Germinal center (tissue), 1 donor: ENCODE results near the gene SLC37A1.
A peak's percentile ranks its signal among the peaks of the same experiment; 100 is the strongest.

Source experiments
- DNase-seq: peaks from one replicate; pipeline ENCODE4 v3.0.0; 2012; ENCODE audit warnings: mixed read lengths, low spot score

The SLC37A1 gene

GRCh38 chr21:42507418-42507817 lies 6.2 kb upstream of the SLC37A1 start:
- DNase-seq: no peak

DNA sequence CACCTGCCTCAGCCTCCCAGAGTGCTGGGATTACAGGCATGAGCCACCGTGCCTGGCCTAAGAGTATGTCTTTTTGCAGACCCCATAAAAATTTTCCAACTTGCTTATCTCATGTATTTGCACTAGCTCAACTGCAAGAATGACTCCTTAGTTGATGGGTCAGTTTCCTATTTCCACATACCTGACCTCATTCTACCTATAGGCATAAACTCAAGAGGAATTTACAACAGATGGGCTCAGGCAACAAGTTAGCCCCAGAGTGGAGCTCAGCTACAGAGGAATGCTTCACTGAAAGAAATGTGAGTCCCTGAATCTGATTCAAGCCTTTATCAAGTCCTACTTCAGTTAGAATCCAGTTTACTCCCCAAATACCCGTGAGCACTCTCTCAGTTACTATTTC lies 5.3 kb upstream of the SLC37A1 start:
- DNase-seq: no peak

- no peak for DNase-seq
Observed at GRCh38 chr21:42509244-42509643, 4.4 kb upstream of the SLC37A1 start.

DNA sequence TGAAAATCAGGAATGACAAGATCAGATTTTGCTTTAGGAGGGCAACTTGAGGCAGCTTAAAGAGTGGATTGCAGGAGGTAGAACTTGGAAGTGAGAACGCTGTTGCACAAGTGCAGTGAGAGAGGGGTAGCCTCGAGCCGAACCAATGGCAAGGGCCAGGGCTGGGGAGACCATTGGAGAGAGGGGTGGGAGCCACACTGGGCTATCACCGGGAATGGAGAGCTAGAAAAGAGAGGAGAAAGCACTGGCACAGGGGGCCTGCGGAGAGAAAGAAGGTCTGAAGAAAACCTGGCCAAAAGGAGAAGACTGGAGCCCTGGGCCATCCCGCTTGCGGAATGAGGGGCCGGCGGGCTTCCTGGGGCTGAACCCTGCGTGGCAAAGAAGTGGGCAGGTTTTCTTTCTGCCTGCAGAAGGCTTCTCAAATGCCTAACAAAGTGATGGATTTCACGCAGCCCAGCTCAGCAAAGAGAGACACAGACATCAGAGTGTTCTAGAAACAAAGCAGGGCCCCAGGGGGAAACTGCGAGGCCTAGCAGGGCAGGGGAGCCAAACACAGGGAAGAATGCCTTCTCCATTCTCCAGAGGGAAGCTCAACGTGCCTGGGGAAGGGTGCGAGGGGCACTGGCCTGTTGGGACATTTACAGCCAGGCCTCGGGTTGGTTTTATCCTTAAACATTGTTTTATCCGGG lies 1.2 kb upstream of the SLC37A1 start:
- DNase-seq: no peak

DNA sequence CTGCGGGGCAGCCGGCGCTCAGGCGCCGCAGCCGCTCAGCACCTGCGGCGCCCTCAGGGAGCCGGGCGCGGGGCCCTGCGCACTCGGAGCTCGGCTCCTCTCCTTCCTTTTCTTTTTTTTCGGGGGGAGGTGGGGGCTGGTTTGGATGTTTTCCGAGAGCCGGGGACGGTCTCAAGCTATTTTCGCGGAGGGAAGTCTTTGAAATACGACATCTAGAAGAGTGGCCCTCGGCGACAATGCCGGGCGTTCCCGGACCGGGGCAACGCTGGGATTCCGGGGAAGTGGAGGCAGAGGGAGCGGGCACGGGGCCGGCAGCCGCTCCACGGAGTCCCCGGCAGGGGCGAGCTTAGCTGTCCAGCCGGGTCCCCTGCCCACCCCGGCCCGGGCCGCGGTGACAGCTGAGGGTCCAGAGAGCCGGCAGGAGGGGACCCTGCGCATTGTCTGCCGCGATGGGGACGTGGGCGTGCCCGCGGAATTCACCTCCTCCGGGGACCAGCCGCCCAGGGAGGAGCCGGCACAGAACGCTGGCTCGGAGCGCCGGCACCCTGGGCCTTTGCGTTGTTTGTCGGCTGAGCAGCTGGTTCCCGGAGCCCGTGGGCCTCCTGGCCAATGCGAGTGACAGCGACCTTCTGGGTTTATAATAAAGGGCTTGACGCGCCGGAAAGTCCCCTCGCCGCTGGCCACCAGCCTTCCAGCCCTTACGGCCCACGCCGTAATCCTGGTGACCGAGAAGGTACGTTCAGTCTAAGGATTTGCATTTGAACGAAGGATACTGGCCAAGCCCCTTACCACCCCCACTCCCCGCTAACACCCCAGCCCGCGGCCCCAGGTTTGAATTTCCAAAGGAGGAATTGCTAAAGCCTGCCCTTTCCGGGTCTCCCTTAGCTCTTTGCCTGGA lies 582 bp downstream of the SLC37A1 start:
- peak; percentile 70 for DNase-seq

DNA sequence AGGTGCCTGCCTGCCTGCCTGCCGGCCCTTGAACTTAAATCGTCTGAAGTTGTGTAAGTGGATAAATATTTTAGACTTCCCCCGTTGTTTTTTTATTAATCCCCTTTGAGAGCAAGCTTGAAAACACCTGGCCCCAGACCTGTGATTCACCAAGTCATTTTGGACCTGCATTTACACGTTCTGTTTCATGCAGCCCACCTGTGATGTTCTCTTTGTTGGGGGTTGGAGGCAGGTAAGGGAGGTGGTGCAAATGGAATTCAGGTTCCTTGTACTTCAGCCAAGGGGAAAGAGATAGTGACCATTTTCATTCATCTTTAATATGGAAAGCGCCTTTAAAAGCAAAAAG lies 1.2 kb downstream of the SLC37A1 start:
- no peak for DNase-seq

- no peak for DNase-seq
Observed at GRCh38 chr21:42515708-42516502, 2.3 kb downstream of the SLC37A1 start.

DNA sequence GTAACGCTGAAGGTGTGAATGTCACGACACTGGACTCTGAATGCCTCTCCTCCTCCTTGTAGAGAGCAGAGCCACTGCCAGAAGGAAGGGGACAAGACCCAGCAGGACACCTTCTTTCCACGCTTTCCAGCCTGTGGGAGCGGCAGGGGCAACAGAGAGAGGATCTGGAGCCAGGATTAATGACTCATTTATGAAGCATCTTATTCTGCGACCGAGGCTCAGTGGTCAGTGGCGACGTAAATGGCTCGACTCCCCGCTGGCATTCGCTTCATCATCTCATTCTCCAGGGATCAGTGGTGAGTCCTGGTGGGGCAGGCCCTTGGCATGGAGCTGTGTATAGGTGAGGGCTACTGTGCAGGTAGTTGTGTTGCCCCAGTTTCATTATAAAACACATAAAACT lies 4.6 kb downstream of the SLC37A1 start:
- no peak for DNase-seq

- DNase-seq: no peak
Observed at GRCh38 chr21:42518626-42519025, 5.0 kb downstream of the SLC37A1 start.

DNA sequence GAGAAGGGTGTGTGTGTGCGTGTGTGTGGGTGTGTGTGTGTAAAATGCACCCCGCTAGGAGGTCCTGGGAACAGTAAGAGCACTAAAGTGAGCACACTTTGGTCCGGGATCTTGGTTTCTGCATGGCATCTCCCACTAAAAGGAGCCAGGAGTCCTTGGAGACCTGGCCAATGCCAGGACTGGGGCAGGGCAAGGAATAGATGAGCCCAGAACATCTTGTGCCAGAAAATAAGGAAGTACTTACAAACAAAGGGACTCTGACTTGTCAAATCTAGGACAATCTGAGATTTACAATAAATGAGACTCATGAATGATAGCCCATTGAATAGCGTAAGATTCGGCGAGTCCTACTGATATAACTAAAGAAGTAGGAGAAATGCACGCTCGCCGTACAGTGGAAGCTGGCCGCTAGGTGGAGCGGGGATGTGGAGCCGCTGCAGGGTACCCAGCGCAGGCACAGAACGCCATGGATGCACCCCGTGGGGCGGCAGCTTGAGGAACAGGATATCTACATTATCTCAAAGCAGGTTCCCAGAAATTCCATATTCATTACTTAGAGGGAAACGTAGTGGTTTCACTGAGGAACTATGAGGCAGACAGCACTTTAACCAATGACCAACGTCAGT lies 7.1 kb downstream of the SLC37A1 start:
- no peak for DNase-seq

DNA sequence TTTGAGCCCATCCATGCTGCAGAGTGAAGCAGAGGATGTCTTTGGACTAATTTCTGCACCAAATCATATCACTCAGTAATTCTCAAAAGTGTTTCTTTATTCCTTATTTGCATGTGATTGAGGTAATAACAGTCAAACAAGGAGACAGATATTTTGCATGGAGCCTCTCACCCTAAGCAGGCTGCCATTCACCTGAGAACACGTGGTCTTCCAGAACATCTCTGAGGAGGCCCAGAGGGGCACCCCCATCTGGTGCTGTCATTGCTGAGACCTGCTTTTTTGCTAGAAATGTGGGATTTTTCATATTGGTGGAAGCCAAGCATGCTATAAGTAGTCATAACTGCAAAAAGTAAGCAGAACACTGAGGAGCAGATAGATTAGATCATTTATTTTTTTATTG lies 7.7 kb downstream of the SLC37A1 start:
- no peak for DNase-seq

DNA sequence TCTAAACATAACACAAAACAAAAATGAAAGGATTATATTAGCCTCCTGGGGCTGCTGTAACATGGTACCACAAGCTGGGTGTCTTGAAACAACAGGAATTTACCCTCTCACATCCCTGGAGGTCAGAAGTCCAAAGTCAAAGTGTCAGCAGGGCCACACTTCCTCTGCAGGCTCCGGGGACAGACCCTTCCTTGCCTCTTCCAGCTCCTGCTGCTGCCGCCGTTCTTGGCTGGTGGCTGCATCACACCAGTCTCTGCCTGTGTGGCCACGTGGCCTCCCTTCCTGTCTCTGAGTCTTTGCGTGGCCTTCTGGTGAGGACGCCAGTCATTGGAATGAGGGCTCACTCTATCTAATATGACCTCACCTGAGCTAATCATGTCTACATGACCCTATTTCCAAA lies 8.2 kb downstream of the SLC37A1 start:
- DNase-seq: no peak

- DNase-seq: no peak
Observed at GRCh38 chr21:42522271-42522670, 8.6 kb downstream of the SLC37A1 start.

DNA sequence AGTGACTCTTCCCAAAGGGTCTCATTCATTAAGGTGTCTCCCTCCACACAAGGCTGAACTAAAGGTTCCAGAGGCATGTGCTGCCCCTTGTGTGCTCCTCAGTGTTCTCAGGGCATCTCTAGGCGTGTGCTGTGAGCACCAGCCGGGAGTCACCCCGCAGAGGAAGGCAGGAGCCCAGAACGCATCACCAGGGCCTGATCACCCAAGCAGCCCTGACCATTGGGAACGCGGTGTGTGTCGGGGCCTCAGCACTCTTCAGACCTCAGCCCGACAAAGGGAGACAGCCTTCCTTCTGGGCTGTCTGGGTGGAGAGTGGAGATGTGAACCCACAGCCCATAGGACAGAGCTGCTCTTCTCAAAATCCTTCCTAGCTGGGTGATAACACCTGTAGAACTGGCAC lies 9.1 kb downstream of the SLC37A1 start:
- no peak for DNase-seq

DNA sequence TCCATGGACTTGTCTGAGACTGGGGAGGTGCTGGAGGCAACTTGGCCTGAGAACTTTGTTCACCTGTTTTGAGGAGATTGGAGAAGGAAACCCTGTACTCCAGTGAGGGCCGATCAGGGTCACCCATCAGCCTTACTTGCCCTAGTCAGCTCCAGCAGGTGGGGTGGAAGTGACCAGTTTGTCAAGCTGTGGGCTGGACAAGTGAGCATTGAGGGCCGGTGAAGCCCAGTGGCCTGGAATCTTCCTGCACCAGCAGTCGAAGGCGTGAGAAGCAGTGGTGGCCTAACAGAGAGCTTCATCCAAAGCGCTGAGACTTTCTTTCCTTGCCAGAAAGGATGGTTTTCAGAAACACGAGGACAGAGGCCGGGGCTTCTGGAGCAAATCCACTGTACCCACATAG lies 9.6 kb downstream of the SLC37A1 start:
- DNase-seq: no peak

DNA sequence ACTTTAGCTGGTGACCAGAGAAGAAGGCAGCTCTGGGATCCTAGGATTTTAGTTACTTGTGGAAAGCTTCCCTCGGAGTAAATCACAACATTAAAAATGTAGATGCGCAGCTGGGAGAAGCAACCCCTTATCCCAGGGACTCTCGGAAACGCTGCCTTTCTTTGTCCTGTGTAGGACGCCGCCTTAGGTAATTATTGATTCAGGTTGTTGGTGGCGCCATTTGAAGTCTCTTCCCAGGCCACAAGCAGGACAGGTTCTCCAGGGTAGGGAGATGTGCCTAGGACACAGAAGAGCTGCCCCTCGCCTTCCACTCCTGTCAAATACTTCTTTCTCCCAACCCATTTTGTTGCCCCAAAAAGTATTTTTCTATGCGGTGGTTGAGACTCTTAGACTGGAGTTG lies 10.3 kb downstream of the SLC37A1 start:
- DNase-seq: no peak

DNA sequence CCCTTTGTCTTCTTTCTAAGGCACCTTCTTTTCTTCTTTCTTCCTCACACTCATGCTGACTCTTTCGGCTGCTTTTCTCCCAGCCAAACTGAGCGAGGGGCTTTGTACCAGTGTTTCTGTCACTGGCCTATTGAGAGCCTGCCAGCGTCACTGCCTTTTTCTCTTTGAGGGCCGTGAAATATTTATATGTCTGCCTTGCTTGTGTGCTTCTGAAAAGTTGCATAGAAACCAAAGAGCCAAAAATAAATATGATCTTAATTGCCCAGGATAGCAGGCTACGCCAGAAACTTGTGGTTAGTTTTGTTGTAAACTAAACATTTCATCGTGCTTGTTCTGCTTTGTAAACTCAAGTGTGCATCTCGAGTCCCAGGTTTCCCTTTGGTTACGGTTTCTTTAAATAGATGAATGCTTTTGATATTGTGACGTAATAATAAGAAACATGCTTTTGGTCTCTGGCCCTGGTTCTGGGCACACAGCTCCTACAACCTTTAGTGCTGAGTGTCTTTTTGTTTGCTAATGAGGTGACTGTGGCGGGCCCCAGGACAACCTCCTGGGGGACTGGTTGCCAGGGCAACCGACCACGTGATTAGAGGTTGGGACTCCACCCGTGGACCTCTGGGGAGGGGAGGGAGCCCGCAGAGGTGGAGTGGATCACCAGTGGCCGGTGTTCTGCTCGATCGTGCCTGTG lies 10.8 kb downstream of the SLC37A1 start:
- DNase-seq: peak; percentile 81

DNA sequence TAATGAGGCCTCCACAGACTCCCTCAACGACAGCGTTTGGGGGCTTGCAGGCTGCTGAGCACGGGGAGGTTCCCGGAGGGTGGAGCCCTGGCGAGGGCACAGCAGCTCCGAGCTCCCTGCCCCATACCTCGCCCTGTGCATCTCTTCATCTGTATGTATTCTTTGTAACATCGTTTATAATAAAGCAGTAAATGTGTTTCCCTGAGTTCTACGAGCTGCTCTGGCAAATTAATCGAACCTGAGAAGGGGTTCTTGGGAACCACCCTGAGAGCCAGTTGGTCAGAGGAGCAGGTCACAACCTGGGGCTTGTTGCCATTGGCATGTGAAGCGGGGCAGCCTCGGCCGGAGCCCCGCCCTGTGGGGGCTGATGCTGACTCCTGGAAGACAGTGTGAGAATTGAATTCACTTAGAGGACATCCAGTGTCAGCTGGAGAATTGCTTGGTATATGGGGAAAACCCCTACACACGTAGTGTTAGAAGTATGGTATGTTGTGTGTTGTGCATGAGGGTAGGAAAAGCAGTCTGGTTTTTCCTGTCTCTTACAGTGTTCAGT lies 11.5 kb downstream of the SLC37A1 start:
- no peak for DNase-seq

GRCh38 chr21:42525676-42526378 lies 12.2 kb downstream of the SLC37A1 start:
- no peak for DNase-seq

GRCh38 chr21:42526379-42526727 lies 12.7 kb downstream of the SLC37A1 start:
- DNase-seq: no peak

GRCh38 chr21:42527127-42527488 lies 13.5 kb downstream of the SLC37A1 start:
- no peak for DNase-seq
